Transverse colon (tissue), 4 donors: ENCODE results near the gene ATG7. TPM values are rescaled to one million over a fixed set of nuclear protein-coding genes. Genes with fewer than 3 reads are reported as not detected.

Experiments used
- DNase-seq: peaks from one replicate; pipeline ENCODE4 v3.0.0-alpha.2; 2019
- H3K27ac ChIP-seq, 4 donors: fragments of 200-600 bp; sonication (generic); 2 replicates each; pipeline ENCODE4 v1.5.1; 2016 to 2018; ENCODE audit warnings: inconsistent platforms in 4 of 4
- H3K27me3 ChIP-seq: fragments of 200-600 bp; sonication (generic); 2 replicates; pipeline ENCODE4 v1.5.1; 2017; ENCODE audit warnings: inconsistent platforms
- H3K36me3 ChIP-seq, 4 donors: fragments of 200-600 bp; sonication (generic); 2 replicates each; pipeline ENCODE4 v1.5.1; 2017 to 2019; ENCODE audit warnings: inconsistent platforms in 4 of 4
- H3K4me1 ChIP-seq, 4 donors: fragments of 200-600 bp; sonication (generic); 2 replicates each; pipeline ENCODE4 v1.5.1; 2017 to 2020; ENCODE audit warnings: inconsistent platforms in 4 of 4
- H3K4me3 ChIP-seq, 4 donors: fragments of 200-600 bp; sonication (generic); 1 replicate in 1 of 4; 2 replicates in 3 of 4; pipeline versions ENCODE4 v1.5.1 to v1.6.1; 2017 to 2019; ENCODE audit warnings: inconsistent platforms in 4 of 4
- H3K9me3 ChIP-seq, 2 donors: fragments of 200-600 bp; sonication (generic); 2 replicates each; pipeline ENCODE4 v1.5.1; 2017 to 2019; ENCODE audit warnings: inconsistent platforms in 2 of 2
- EP300 ChIP-seq: sonication (generic); formaldehyde crosslinking; IDR thresholded peaks from one replicate; pipeline ENCODE4 v1.6.1; 2017; ENCODE audit warnings: antibody characterized with exemption, low read depth
- POLR2A ChIP-seq: fragments of 450-650 bp; IDR thresholded peaks from one replicate; pipeline ENCODE4 v1.6.1; 2016; ENCODE audit warnings: antibody characterized with exemption, mild to moderate bottlenecking, moderate library complexity
- POLR2AphosphoS5 ChIP-seq, 3 donors: sonication (generic); formaldehyde crosslinking; IDR thresholded peaks; one replicate each; pipeline ENCODE4 v1.6.1; 2016; ENCODE audit warnings: antibody characterized with exemption in 3 of 3
- WGBS, 2 donors: methylation state at CpG; one replicate each; pipeline ENCODE4 v1.1.5; 2018; ENCODE audit warnings: low coverage in 1 of 2; 5-methylcytosine and 5-hydroxymethylcytosine counted together
- in situ Hi-C, 4 donors: fragments of 200-750 bp; cut with MboI; loops; one replicate each; pipeline versions ENCODE4 v1.15.0 to v1.15.1; 2017; ENCODE audit warnings: low sequenced_read_pairs in 3 of 4, low pct_ligation_motif_present in 1 of 4, low pct_unique_long_range_greater_than_20kb in 1 of 4
- intact Hi-C: fragments of 100-400 bp; cut with DNase I; formaldehyde crosslinking; loops from one replicate; pipeline ENCODE4 v1.15.1; 2023; ENCODE audit warnings: low total_unique reads
- total RNA-seq, 4 donors: library from RNA; depleted of rRNA; stranded (reverse); fragments of >200 nt; gene quantifications; one replicate each; pipeline ENCODE4 v1.1.0, GENCODE V29; 2016
- TF ChIP-seq, protein P1 (sequence below), 5 experiments: fragments of 200-600 bp in 3 of 5; fragments of 450-650 bp in 2 of 5; sonication (generic) in 3 of 5; IDR thresholded peaks; 1 replicate in 2 of 5; 2 replicates in 3 of 5; pipeline ENCODE4 v1.5.1; 2016 to 2017; ENCODE audit warnings: antibody characterized with exemption in 5 of 5, inconsistent platforms in 3 of 5, mild to moderate bottlenecking in 2 of 5, moderate library complexity in 1 of 5

Gene ATG7
- total RNA-seq, 4 donors from 2014 or later, result 44.5 to 122 (median 75.0) TPM

- 80 to 100% methylated on average over 1 to 2 of the region's 2 CpGs for WGBS, 2 donors
- no peak for DNase-seq
- H3K36me3 ChIP-seq, result peaks cover 0 to 5% (median 0%) of the 10 kb centered on the region in 4 donors
- in situ Hi-C loops, result no loop called here
- peaks cover 12 to 55% (median 18%) of the 10 kb centered on the region in 4 donors for H3K4me1 ChIP-seq
- TF ChIP-seq POLR2A (no peak), EP300 (no peak), POLR2AphosphoS5 (IDR thresholded peaks at IDR 0.05) (no peak)
- TF ChIP-seq, protein P1, sequence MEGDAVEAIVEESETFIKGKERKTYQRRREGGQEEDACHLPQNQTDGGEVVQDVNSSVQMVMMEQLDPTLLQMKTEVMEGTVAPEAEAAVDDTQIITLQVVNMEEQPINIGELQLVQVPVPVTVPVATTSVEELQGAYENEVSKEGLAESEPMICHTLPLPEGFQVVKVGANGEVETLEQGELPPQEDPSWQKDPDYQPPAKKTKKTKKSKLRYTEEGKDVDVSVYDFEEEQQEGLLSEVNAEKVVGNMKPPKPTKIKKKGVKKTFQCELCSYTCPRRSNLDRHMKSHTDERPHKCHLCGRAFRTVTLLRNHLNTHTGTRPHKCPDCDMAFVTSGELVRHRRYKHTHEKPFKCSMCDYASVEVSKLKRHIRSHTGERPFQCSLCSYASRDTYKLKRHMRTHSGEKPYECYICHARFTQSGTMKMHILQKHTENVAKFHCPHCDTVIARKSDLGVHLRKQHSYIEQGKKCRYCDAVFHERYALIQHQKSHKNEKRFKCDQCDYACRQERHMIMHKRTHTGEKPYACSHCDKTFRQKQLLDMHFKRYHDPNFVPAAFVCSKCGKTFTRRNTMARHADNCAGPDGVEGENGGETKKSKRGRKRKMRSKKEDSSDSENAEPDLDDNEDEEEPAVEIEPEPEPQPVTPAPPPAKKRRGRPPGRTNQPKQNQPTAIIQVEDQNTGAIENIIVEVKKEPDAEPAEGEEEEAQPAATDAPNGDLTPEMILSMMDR (IDR thresholded peaks at IDR 0.05), result no peak
- H3K4me3 ChIP-seq, result no peak overlapping the region
- H3K27ac ChIP-seq, result no peak overlapping the region
- intact Hi-C loops, result no loop called here
- no peaks in the 10 kb centered on the region for H3K27me3 ChIP-seq
- H3K9me3 ChIP-seq, result no peaks in the 10 kb centered on the region
Measured at GRCh38 chr3:11285471-11285870, 13.3 kb downstream of the ATG7 start.

DNA sequence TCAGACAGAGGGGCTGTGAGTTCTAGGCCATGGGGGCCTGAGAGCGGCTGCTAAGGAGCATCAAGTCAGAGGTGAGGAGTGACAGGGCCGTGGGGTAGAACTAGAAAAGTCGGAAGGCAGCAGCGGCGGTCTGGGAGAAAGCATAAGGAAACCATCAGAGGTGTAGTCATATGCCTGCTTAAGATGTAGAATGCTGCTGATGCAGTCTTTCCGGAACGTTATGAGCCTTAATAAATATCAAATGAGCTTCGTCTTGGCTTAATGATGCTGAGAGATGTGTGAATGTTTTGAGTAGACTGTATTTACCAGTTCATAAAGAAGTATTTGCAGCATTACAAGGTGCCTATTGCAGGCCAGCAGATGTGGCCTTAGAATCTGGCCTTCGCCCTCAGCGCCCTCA is 15.2 kb downstream of the ATG7 start:
- no peak for DNase-seq
- intact Hi-C loops, result no loop called here
- WGBS, 2 donors, result 87 to 100% methylated on average over 2 to 9 of the region's 10 CpGs
- Histone ChIP-seq H3K4me3 (no peak overlapping the region), H3K36me3 (no peaks in the 10 kb centered on the region), H3K27me3 (no peaks in the 10 kb centered on the region), H3K27ac (peak overlapping the region; percentile 71 to 80 (median 76)), H3K4me1 (peaks cover 12 to 56% (median 18%) of the 10 kb centered on the region in 4 donors), H3K9me3 (no peaks in the 10 kb centered on the region)
- no peak for TF ChIP-seq POLR2AphosphoS5 (IDR thresholded peaks at IDR 0.05)
- TF ChIP-seq, protein P1 (IDR thresholded peaks at IDR 0.05), result no peak
- TF ChIP-seq POLR2A, result no peak
- no peak for TF ChIP-seq EP300
- in situ Hi-C loops, result no loop called here

- Histone ChIP-seq H3K27ac (peak overlapping the region; percentile 71 to 80 (median 76)), H3K27me3 (no peaks in the 10 kb centered on the region), H3K36me3 (no peaks in the 10 kb centered on the region), H3K9me3 (no peaks in the 10 kb centered on the region), H3K4me3 (no peak overlapping the region), H3K4me1 (peaks cover 12 to 50% (median 18%) of the 10 kb centered on the region in 4 donors)
- TF ChIP-seq, protein P1 (IDR thresholded peaks at IDR 0.05), result no peak
- TF ChIP-seq POLR2AphosphoS5 (IDR thresholded peaks at IDR 0.05), result no peak
- TF ChIP-seq POLR2A, result no peak
- no peak for TF ChIP-seq EP300
- 62 to 67% methylated on average over 2 of the region's 2 CpGs for WGBS, 2 donors
- in situ Hi-C loops (no loop called here), intact Hi-C loops (loop anchor here (2.0 kb wide), 1 partner anchor 133 kb away; the partner anchor contains the start of gene HRH1)
- DNase-seq, result no peak
Measured at GRCh38 chr3:11288021-11288491, 15.9 kb downstream of the ATG7 start.

- TF ChIP-seq POLR2AphosphoS5 (IDR thresholded peaks at IDR 0.05), result peak in 1 of 3 donors; percentile 55
- TF ChIP-seq POLR2A, result no peak
- Histone ChIP-seq H3K27ac (peak overlapping the region; percentile 71 to 80 (median 76)), H3K9me3 (no peaks in the 10 kb centered on the region), H3K4me3 (no peak overlapping the region), H3K4me1 (peaks cover 12 to 43% (median 18%) of the 10 kb centered on the region in 4 donors), H3K27me3 (no peaks in the 10 kb centered on the region), H3K36me3 (no peaks in the 10 kb centered on the region)
- intact Hi-C loops (loop anchor here (2.0 kb wide), 1 partner anchor 134 kb away; the partner anchor contains the start of gene HRH1), in situ Hi-C loops (no loop called here)
- WGBS, 2 donors, result 60% methylated on average over 4 to 7 of the region's 7 CpGs
- no peak for DNase-seq
Measured at GRCh38 chr3:11288786-11289637, 16.8 kb downstream of the ATG7 start.
